RPMI7951 (cell line): Measurements from ENCODE around the gene LCTL. TPM values are rescaled to one million over a fixed set of nuclear protein-coding genes. Genes with fewer than 3 reads are reported as not detected.
"Not testable (repeated sequence)": the region's sequence is repeated elsewhere in the genome, so short reads cannot be mapped to it uniquely, and the experiment has no call there.

Experiments used
- DNase-seq: peaks from one replicate; pipeline ENCODE4 v3.0.0-alpha.2; 2012; ENCODE audit warnings: low read depth
- total RNA-seq: library from RNA; depleted of rRNA; stranded (reverse); fragments of >200 nt; shearing (Covaris generic); gene quantifications from 2 replicates; pipeline ENCODE4 v1.2.3, GENCODE V29; 2014

The LCTL gene
- total RNA-seq, 1 experiment from 2014 or later: 2.2 TPM

GRCh38 chr15:66592505-66593218 lies 26.9 kb upstream of the LCTL start:
- DNase-seq: no peak

GRCh38 chr15:66591322-66591862 lies 25.6 kb upstream of the LCTL start:
- DNase-seq: no peak

DNA sequence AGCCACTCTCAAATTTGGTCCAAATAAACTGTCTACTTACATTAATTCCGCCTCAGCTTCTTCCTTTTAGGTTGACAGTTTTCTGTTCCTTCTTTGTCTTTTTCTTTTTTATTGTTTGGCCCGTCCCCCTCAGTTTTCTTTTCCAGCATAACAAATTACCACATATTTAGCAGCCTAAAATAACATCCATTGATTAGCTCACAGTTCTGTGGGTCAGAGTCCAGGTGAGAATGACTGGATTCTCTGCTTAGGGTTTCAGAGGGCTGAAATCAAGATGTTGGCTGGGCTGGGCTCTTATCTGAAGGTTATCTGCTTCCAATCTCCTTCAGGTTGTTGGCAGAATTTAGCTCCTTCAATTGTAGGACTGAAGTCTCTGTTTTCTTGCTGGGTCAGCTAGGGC lies 24.6 kb upstream of the LCTL start:
- DNase-seq: no peak

- DNase-seq: not testable (repeated sequence)
Observed at GRCh38 chr15:66589429-66589828, 23.6 kb upstream of the LCTL start.

DNA sequence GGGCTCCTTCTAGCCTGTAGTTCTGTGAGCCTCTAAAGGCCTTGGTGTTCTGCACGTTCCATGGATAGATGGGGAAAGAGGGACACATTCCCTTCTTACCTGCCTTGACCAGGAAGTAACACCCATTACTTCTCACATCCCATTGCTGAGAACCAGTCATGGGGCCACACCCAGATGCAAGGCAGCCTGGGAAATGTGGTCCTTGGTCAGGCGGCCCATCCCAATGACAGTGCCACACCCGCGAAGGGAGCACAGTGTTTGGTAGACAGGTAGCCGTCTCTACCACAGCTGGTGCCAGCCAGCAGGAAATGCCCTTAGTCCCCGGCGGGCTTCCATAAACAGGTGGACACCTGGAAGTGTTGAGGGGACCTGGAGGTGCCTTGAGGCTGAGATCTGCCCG lies 23.2 kb upstream of the LCTL start:
- DNase-seq: no peak

DNA sequence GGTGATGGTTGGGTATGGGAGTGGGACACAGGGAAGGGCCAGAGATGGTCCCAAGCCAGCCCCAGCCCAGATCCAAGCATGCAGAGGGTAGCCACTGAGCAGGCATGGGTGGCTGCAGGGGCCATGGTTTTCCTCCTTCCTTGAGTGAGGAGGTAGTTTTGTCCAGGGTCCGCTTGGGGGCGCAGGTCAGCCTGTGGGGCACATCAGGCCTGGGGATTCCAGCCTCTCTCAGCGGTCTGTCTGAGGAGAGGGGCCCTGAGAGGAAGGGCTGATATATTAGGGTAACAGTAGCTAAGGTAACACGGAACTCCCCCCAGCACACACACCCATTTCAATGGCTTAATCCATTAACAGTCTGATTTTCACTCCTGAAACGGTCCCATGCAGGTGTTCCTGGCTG lies 22.7 kb upstream of the LCTL start:
- no peak for DNase-seq

- DNase-seq: no peak
Observed at GRCh38 chr15:66587749-66588148, 22.0 kb upstream of the LCTL start.

DNA sequence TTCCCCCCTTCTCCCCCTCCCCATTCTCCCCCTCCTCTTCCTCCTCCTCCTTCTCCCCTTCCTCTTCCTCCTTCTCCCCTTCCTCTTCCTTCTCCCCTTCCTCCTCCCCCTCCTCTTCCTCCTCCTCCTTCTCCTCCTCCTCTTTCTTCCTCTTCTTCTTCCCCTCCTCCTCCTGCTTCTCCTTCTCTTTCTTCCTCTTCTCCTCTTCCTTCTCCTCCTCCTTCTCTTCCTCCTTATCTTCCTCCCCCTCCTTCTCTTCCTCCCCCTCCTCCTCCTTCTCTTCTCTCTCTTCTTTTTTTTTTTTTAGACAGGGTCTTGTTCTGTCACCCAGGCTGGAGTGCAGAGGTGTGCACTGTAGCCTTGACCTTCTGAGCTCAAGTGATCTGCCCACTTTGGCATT lies 21.2 kb upstream of the LCTL start:
- DNase-seq: no peak

GRCh38 chr15:66586155-66586976 lies 20.6 kb upstream of the LCTL start:
- DNase-seq: no peak

- no peak for DNase-seq
Observed at GRCh38 chr15:66581972-66582537, 16.3 kb upstream of the LCTL start.

GRCh38 chr15:66580643-66581042 lies 14.8 kb upstream of the LCTL start:
- peak; percentile 72 for DNase-seq

DNA sequence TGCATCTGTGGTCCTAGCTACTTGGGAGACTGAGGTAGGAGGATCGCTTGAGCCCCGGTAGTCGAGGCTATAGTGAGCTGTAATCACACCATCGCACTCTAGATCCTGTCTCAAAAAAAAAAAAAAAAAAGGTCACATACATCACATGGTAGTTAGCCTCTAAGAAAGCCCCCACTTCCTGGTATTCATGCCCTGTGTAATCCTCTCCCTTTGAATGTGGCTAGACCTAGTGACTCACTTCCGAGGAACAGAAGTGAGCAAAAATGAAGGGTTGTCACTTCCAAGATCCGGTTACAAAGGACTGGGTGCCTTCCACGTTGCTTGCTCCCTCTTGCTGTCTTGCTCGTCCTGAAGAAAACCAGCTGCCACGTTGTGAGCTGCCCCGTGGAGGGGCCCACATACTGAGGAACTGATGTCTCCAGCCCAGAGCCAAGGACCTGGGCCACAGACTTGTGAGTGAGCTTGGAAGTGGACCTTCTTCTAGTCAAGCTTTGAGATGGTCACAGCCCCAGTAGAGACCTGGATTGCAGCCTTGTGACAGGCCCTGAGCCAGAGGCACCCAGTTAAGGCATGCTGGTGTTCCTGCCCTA lies 12.6 kb upstream of the LCTL start:
- DNase-seq: peak; percentile 85

- no peak for DNase-seq
Observed at GRCh38 chr15:66574596-66574950, 8.8 kb upstream of the LCTL start.

- no peak for DNase-seq
Observed at GRCh38 chr15:66573719-66574595, 8.2 kb upstream of the LCTL start.

DNA sequence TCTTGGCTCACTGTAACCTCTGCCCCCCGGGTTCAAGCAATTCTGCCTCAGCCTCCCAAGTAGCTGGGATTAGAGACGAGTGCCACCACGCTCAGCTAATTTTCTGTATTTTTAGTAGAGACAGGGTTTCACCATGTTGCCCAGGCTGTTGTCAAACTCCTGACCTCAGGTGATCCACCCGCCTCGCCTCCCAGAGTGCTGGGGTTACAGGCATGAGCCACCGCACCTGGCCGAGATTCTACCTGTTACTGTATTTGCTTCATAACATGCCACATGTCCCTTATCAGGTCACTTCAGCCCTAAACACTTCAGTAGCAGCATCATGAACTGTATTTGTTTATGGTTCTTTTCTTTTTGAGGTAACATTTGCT lies 7.5 kb upstream of the LCTL start:
- no peak for DNase-seq

DNA sequence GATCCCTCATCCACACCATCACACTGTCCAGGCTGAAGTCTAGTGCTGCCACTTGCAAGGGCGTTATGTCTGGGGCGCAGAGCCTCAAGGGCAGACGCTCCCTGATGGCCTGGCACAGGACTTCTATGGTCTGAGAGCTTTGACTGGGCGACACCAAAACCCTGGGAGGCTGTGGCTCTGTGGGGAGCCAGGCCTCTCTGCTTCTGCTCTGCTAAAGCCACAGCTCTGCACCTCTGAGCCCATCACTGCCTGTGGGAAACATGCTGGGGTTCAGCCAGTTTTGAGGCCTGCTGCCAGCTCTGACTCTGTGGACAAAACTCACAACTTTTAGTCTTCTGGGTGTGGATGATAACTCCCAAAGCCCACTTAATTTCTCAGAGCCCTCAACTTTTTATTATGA lies 6.3 kb upstream of the LCTL start:
- no peak for DNase-seq

GRCh38 chr15:66570842-66571478 lies 5.2 kb upstream of the LCTL start:
- DNase-seq: no peak

DNA sequence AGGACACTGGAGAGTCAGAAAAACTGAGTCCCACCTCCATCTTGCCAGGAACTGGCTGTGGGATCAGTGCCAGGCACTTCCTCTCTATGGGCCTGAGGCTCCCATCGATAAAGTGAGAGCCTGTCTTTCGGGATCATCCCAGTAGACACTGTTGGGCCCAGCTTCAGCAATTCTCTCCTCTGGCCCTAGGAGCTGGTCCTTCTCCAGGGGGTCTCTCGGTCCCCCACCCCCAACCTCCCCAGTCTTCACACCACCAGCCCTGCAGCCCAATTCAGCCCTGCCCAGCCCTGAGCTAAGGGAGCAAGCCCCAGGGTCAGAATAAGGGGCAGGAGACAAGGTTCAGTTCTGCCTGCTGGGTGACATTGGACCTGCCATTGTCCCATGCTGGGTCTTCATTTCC lies 4.5 kb upstream of the LCTL start:
- no peak for DNase-seq

GRCh38 chr15:66569461-66570137 lies 3.8 kb upstream of the LCTL start:
- no peak for DNase-seq

GRCh38 chr15:66567897-66568296 lies 2.1 kb upstream of the LCTL start:
- DNase-seq: no peak
